Gastroesophageal sphincter (tissue), 3 donors: ENCODE results near the gene ZNF385B.

ENCODE experiments used
- POLR2A ChIP-seq, 2 donors: fragments of 450-650 bp; IDR thresholded peaks; one replicate each; pipeline ENCODE4 v1.6.1; 2017; ENCODE audit warnings: antibody characterized with exemption in 2 of 2, mild to moderate bottlenecking in 2 of 2, moderate library complexity in 1 of 2
- POLR2AphosphoS5 ChIP-seq: sonication (generic); formaldehyde crosslinking; IDR thresholded peaks from one replicate; pipeline ENCODE4 v1.6.1; 2017; ENCODE audit warnings: antibody characterized with exemption
- TF ChIP-seq, protein P1 (sequence below), 4 experiments: fragments of 200-600 bp in 2 of 4; fragments of 450-650 bp in 2 of 4; sonication (generic) in 1 of 4; IDR thresholded peaks; one replicate each; pipeline ENCODE4 v1.5.1; 2017 to 2019; ENCODE audit warnings: antibody characterized with exemption in 4 of 4, mild to moderate bottlenecking in 2 of 4, moderate library complexity in 2 of 4

DNA sequence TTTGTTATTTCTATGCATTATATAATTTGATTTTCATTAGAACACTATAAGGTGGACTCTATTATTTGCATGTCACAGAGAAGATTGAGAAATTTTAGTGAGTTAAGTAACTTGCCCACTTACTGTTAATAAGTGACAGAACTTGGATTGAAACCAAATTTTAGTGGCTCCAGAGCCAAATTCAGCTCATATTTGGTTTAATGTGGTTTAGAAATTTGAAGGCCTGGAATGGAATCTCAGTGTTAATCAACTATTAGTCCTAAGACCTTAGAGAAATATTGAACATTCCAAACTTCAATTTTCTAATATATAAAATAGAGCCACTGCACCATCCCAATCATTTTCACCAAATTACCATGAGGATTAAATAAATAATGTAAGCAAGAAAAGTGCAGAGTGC lies 281.6 kb downstream of the ZNF385B start:
- TF ChIP-seq, protein P1, sequence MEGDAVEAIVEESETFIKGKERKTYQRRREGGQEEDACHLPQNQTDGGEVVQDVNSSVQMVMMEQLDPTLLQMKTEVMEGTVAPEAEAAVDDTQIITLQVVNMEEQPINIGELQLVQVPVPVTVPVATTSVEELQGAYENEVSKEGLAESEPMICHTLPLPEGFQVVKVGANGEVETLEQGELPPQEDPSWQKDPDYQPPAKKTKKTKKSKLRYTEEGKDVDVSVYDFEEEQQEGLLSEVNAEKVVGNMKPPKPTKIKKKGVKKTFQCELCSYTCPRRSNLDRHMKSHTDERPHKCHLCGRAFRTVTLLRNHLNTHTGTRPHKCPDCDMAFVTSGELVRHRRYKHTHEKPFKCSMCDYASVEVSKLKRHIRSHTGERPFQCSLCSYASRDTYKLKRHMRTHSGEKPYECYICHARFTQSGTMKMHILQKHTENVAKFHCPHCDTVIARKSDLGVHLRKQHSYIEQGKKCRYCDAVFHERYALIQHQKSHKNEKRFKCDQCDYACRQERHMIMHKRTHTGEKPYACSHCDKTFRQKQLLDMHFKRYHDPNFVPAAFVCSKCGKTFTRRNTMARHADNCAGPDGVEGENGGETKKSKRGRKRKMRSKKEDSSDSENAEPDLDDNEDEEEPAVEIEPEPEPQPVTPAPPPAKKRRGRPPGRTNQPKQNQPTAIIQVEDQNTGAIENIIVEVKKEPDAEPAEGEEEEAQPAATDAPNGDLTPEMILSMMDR (IDR thresholded peaks at IDR 0.05): no peak
- no peak for TF ChIP-seq POLR2A (IDR thresholded peaks at IDR 0.05)
- no peak for TF ChIP-seq POLR2AphosphoS5
